ENCODE measurements around the gene FEZF1.
"Not testable (repeated sequence)": the region's sequence is repeated elsewhere in the genome, so short reads cannot be mapped to it uniquely, and the experiment has no call there.

The FEZF1 gene

GRCh38 chr7:122306320-122307227, 2.0 kb upstream of the FEZF1 start:
- DNase-seq: no peak

DNA sequence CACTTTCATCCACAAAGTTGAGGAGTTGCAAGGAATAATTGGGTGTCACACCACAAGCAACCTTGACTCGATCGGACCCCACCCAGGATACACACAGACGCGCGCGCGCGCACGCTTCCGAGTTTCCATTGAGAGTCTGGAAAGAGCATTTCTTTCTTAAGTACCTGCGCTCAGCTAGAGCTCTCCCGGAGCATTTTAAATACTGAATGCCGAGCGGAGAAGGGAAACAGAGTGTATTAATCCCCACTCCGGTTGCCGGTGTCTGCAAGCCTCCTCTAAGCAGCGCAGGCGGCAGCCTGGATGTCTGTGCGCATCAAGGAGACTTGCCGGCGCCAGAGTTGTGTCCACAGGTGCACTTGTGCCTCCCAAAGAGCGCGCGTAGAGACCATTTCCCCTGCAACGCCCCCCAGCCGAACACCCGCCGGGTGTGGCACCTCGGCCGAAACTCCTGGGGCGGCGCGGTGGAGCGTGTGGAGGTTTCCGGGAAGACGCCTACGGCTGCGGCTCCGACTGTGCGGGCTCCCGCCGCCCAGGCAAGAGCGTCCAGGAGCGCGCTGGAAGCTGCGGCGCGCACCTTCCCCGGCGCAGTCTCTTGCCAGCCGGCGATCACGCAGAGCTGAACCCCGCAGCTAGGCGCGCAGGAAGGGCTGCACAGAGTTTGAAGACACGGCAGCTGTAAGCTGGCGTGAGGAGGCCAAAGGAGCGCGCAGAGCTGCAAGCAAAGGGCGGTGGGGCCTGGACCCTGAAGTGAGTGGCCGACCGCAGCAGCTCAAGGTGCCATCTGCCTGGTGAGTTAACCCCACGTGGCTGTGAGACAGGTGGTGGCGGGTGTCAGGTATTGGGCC, 1.1 kb upstream of the FEZF1 start:
- DNase-seq: no peak

- no peak for DNase-seq
Observed at GRCh38 chr7:122304996-122305421, 459 bp upstream of the FEZF1 start.

- DNase-seq: no peak
Observed at GRCh38 chr7:122303531-122304318, 825 bp downstream of the FEZF1 start.

DNA sequence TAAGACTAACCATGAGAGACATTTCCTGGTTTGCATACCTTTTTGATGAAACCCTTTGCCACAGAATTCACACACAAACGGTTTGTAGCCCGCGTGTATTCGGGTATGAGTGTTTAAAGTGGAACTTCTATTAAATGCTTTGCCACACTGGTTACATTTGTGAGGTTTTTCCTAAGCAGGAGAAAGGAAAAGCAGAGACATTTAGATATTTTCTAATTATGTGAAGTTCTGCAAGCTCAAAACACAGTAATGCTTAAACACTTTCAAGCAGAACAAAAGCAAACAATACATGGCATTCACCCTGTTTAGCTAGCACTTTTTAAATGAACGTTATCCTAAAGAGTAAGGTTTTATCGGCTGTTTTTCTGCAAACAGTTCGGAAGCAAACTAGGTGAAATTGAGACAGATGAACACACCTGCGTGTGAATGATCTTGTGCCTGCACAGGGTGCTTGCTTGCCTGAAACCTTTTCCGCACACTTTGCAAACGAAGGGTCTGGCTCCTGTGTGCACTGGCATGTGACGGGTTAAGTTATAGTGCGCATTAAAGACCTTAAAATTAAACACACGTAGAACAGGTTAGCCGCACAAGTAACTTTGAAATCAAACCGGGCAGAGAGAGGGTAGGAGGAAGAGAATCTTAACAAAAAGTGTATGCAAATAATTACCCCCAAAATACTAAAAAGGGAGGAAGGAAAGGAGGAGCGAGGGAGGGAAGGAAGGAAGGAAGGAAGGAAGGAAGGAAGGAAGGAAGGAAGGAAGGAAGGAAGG, 1.6 kb downstream of the FEZF1 start:
- DNase-seq: no peak

- DNase-seq: no peak
Observed at GRCh38 chr7:122301858-122302760, 2.4 kb downstream of the FEZF1 start.

GRCh38 chr7:122300956-122301833, 3.4 kb downstream of the FEZF1 start:
- DNase-seq: no peak

DNA sequence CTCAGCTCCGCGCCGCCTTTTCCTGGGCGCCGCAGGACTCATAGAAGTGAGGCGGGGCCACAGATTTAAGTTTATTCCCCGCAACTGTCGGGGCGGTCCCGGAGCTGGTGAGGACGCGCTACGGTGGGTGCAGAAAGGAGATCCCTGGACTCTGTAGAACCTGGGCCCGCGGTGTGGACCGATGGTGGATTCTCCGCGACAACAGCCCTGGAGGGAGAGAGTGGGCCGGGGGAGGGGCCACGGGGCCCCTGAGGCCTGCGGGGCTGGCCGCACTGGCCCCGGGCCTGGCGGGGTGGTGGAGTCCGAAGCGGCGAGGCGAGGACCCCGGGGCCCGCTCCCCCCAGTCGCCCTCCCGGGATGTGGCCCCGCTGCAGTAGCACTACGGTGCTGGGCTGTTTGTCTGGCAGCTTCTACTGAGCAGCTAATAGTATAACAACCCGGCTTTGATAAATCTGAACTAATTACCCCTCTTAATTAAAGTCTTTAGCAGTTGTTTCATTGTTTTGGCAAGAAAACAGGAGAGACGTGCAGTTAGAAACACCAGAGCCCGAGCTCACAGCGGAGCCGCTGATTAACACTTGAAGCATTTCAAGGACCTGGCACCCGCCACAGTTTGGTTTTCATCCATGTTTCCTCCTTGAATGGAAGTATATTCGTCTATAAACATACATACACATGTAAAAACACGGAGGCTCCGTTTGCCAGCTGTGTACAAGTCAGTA, 4.2 kb downstream of the FEZF1 start:
- no peak for DNase-seq

DNA sequence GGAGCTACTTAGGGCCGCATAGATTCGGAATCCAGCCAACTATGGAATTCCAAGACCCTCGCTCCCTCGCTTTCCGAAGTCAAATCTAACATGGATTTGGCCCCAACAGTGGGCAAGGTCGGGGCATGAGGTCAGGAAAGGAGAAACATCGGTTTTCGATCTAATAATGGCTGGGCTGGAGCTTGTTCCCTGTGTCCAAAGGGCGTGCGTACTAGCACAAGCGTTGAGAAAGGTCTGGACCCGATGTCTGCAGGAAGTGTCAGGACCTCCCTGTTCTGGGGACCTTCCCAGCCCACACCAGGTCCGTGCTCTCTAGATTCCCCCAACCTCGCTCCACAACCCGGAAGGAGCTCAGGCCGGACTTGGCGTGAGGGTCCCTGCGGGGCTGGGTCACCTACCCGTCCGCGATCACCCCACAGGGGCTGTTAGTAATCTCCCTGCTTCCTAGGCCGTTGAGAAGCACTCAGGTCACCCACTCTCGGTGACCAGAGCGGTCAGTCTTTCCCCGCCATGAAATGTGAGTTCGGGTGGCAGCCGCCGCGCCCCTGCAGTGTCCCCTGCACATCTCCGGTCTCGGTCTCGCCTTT, 4.8 kb downstream of the FEZF1 start:
- no peak for DNase-seq

DNA sequence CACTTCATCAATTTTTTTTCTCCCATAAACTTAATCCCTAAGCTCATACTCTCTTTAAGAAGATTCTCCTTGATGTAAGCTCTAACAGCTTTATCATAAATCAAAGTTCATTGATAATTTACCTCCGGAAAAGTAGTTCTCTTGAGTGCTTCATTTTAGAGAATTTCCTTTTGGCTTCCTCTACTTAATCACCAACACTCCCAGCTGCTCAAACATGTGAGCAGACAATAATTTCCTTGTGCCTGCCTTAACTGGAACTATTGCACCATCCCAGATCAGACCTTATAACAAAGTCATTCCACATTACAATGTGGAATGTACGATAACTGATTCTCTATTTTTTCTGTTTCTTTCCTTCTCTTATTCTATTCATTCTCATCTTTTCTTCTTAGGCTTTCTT, 5.9 kb downstream of the FEZF1 start:
- DNase-seq: no peak

GRCh38 chr7:122298131-122298530, 6.4 kb downstream of the FEZF1 start:
- no peak for DNase-seq

DNA sequence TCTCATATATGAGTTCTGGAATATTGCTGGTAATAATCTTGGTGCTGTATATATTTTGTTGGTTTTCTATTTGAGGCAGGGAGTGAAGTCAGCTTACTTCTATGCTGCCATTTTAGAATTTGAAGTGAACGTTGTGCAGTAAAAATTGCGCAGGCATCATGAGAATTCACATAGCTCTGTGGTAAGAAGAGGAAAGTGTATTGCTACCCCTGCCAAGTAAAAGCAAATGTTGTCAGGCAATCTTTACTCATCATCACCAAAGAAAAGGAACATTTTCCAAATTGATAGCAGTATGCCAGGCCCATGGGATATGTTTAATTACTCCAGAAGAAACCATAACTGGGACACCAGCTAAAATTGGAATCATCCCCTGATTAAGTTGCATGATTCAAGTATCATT, 13.4 kb downstream of the FEZF1 start:
- DNase-seq: no peak

DNA sequence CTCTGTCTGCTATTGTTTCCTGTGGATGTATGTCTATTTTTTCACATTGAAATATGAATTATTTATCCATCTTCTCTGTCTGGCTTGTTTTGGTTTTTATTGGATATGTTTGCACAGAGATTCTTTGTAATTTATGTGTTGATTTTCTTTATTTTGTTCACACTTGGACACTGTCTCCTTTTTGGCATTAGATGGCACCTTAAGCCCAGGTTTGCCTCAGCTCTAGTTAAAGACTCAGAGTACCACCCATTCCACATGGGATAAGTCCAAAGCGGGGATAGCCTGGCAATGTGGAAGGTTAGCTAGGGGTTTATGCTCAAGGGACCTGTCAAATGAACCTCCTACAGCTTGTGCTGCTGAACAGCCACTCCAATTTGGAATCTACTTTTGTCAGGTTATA, 14.1 kb downstream of the FEZF1 start:
- DNase-seq: no peak

DNA sequence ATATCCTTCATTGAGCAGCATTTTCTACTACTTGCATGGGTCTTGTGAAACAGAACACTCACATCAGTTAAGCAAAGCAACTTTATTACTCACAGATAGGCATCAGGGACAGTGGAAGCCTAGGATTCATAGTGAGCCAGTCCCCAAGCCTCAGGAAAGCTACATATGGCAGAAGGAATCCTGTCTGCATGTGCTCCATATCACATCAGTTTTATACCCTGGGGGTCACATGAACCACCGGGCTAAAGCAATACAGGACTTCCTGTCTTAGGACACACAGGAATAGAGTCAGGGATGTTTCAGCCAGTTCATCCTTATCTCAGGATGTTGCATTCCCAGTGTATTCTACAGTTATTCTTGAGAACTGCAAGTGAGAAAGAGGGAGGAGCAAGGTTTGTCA, 15.1 kb downstream of the FEZF1 start:
- no peak for DNase-seq

DNA sequence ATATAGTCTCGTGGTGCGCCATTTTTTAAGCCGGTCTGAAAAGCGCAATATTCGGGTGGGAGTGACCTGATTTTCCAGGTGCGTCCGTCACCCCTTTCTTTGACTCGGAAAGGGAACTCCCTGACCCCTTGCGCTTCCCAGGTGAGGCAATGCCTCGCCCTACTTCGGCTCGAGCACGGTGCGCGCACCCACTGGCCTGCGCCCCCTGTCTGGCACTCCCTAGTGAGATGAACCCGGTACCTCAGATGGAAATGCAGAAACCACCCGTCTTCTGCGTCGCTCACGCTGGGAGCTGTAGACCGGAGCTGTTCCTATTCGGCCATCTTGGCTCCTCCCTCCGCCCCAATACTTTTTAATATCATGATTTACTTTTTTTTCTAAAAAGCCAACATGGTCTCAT, 19.9 kb downstream of the FEZF1 start:
- DNase-seq: not testable (repeated sequence)

DNA sequence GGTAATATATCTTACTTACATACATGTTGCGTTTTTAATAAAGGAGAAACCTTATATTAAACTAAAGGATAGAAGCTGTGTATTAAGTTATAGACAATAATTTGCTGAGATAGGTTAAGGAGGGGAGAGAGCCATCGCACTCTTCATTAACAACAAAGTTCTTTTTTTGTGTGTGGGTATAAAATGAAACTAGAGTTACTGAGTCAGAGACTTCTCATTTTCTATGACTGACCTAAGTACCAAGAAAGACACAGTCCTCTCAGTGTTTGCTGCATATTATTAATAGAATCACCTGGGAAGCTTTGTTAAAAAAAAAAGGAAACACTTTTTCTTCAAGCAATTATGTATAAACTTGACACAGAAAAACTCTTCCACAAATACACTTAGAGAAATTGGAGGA, 31.4 kb downstream of the FEZF1 start:
- no peak for DNase-seq

DNA sequence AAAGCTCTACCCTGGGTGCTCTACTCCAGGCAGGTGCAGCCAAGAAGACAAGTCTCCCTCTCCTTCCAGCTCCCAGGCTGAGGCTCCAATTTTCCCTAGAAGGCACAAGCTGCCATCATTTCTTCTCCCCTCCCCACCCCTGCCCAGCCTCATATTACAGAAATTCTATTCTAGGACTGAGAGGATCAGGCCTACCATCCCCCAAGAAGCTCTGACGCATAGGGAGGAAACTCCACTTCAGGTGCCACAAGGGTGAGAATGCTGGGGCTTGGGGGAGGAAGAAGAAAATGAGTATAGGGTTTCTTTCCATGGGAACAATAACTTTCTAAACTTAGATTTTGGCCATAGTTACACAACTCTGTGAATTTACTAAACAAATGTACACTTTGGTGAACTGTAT, 35.3 kb downstream of the FEZF1 start:
- DNase-seq: no peak

DNA sequence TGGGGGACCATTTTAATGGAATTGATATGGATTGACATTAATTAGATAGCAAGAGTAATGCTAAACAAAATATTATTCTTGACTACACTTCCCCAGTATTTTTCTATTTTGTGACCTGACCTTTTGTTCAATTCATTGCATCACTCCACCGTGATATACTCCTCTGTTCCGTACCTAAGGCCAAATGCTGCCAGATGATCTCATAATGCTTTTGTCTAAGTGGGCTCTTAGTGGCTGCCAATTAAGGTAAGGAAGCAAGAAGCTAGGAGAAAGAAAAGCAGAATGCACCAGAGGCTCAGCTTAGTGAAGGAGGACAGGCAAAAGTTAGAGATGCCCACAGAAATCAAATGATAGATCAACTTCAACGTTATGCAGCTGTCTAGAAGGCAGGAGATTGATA, 36.4 kb downstream of the FEZF1 start:
- no peak for DNase-seq

GRCh38 chr7:122262246-122262645, 42.3 kb downstream of the FEZF1 start:
- DNase-seq: no peak
